Astrocyte of the cerebellum (primary cell): ENCODE measurements around the gene RASGRP3.

Experiments
- DNase-seq: peaks from one replicate; pipeline ENCODE4 v3.0.0-alpha.2; 2011; ENCODE audit warnings: low read depth
- H3K4me3 ChIP-seq: 2 replicates; pipeline ENCODE4 v1.5.1; 2011; ENCODE audit warnings: mild to moderate bottlenecking, low read depth, low read length, moderate library complexity
- in situ Hi-C: cut with HindIII; loops from 2 replicates; pipeline ENCODE4 v1.10.0; 2017; ENCODE audit warnings: low sequenced_read_pairs
- TF ChIP-seq, protein P1 (sequence below): IDR thresholded peaks from 2 replicates; pipeline ENCODE4 v1.5.1; 2012; ENCODE audit warnings: low read length, low read depth, moderate library complexity, mild to moderate bottlenecking; ENCODE audit errors: missing control alignments

RASGRP3 gene

DNA sequence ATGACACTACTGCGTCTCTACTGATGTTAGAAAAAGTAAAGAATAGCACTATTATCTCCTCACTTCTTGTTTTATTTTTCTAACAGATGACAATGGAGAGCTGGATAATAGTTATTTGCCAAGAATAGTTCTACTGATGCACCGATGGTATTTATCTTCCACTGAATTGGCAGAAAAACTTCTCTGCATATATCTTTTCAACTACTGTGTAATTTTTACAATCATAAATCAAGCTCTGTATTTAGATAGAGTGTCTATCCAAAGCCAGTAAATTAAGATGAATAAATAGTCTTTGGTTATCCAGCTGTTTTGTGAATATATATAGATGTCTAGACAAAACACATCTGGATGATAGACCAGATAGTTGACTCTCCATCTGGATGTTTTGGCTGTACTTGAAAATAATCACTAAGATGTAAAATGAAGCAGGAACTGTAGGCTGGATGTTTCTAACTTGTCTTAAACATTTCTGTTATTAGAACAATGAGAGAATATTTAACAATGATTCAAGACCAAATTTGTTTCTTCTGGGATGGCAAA is 40.1 kb downstream of the RASGRP3 start:
- TF ChIP-seq, protein P1, sequence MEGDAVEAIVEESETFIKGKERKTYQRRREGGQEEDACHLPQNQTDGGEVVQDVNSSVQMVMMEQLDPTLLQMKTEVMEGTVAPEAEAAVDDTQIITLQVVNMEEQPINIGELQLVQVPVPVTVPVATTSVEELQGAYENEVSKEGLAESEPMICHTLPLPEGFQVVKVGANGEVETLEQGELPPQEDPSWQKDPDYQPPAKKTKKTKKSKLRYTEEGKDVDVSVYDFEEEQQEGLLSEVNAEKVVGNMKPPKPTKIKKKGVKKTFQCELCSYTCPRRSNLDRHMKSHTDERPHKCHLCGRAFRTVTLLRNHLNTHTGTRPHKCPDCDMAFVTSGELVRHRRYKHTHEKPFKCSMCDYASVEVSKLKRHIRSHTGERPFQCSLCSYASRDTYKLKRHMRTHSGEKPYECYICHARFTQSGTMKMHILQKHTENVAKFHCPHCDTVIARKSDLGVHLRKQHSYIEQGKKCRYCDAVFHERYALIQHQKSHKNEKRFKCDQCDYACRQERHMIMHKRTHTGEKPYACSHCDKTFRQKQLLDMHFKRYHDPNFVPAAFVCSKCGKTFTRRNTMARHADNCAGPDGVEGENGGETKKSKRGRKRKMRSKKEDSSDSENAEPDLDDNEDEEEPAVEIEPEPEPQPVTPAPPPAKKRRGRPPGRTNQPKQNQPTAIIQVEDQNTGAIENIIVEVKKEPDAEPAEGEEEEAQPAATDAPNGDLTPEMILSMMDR: no peak

DNA sequence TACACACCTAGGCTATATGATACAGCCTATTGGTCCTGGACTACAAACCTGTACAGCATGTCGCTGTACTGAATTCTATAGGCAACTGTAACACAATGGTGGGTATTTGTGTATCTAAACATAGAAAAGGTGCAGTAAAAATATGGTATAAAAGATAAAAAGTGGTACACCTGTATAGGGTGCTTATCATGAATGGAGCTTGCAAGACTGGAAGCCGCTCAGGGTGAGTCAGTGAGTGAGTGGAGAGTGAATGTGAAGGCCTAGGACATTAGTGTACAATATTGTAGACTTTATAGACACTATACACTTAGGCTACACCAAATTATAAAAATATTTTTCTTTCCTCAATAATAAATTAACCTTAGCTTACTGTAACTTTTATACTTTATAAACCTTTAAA is 41.8 kb downstream of the RASGRP3 start:
- no peak for DNase-seq
- H3K4me3 ChIP-seq: no peak overlapping the region
- TF ChIP-seq, protein P1: no peak
- in situ Hi-C loops: no loop called here

More for the DNA sequence above, 40.1 kb downstream of the RASGRP3 start:
- no peak for DNase-seq
- no peak overlapping the region for H3K4me3 ChIP-seq
- in situ Hi-C loops: no loop called here

DNA sequence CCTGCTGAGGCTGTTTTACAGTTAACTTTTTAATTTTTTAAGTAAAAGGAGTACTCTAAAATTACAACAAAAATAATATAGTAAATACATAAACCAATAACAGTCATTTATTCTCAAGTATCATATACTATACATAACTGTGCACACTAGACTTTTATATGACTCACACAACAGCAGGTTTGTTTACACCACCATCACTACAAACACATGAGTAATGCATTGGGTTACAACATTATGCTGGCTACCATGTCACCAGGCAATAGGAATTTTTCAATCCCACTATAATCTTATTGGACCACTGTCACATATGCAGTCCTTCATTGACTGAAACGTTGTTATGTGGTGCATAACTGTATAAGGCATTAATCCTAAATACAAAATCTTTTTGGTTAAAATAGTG is 42.5 kb downstream of the RASGRP3 start:
- TF ChIP-seq, protein P1: no peak
- no peak overlapping the region for H3K4me3 ChIP-seq
- in situ Hi-C loops: no loop called here
- DNase-seq: no peak

DNA sequence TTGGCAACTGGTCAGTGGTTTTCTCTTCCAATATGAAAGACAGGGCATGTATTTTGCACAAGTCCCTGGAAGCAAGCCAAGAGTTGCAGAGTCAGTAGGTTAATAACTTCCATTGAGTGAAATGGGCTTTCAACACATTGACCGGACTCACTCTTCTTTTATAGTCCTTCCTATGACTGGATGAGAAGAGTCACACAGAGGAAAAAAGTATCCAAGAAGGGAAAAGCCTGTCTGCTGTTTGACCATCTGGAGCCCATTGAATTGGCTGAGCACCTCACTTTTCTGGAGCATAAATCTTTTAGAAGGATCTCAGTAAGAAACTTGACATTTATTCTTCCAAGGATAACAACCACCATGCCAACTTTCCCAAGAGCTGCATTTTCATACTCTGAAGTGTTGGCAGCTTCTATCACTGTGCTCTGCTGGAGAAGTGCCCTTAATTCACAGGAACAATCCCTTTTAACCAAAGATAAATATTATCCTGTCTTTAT is 45.4 kb downstream of the RASGRP3 start:
- TF ChIP-seq, protein P1: no peak
- in situ Hi-C loops: no loop called here
- H3K4me3 ChIP-seq: no peak overlapping the region
- DNase-seq: peak; percentile 81

DNA sequence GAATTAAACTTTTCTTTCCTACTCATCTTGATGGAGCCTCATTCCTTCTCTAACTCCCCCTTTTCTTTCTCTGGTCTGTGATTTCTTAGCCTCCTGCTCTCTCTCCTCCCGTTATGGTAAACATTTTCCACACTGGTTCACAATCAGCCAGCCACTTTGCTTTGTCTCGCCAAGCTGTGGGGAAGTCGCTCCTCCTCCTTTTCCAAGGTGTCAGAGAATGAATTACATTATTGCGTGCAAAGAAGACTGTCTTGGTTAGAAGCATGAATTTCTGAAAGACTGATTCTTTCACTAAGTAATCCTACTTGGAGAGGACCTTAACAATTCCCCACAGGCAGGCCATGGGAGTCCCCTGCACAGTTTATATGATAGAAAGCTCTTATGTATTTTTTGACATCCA is 46.1 kb downstream of the RASGRP3 start:
- no peak for DNase-seq
- in situ Hi-C loops: no loop called here
- TF ChIP-seq, protein P1: no peak
- H3K4me3 ChIP-seq: no peak overlapping the region

DNA sequence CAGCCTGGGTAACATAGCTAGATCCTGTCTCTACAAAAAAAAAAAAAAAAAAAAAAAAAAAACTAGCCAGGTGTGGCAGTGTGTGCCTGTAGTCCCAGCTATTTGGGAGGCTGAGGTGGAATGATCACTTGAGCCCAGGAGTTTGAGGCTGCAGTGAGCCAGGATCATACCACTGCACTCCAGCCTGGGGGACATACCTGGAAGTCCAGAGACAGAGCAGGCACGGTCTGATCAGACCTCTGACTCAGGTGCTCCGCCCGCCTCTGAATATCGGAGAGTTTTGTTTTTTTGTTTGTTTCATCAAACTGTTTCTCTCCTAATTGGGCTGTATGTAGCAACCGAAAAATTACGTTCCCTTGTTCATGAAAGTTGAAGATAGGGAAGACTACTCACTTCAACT is 49.2 kb downstream of the RASGRP3 start:
- TF ChIP-seq, protein P1: no peak

More for the DNA sequence above, 49.2 kb downstream of the RASGRP3 start:
- DNase-seq: no peak
- H3K4me3 ChIP-seq: no peak overlapping the region
- in situ Hi-C loops: no loop called here
